GM06990 (cell line): ENCODE measurements around the gene SZT2.

Source experiments
- DNase-seq: peaks from one replicate; pipeline ENCODE4 v3.0.0-alpha.2; 2011; ENCODE audit not compliant: insufficient read length; ENCODE audit errors: extremely low read depth
- H3K27me3 ChIP-seq: replicated peaks from 2 replicates; pipeline ENCODE4 v1.6.0; 2011; ENCODE audit warnings: low read length; ENCODE audit not compliant: control insufficient read depth, insufficient read depth
- H3K36me3 ChIP-seq: 2 replicates; pipeline ENCODE4 v1.5.1; 2011; ENCODE audit warnings: low read length; ENCODE audit not compliant: control insufficient read depth, insufficient read depth
- H3K4me3 ChIP-seq: replicated peaks from 2 replicates; pipeline ENCODE4 v1.5.1; 2011; ENCODE audit warnings: low read depth, mild to moderate bottlenecking, control low read depth, low read length
- CTCF ChIP-seq: IDR thresholded peaks from 2 replicates; pipeline ENCODE4 v1.5.1; 2011; ENCODE audit warnings: low read length, control low read depth, mild to moderate bottlenecking, inconsistent platforms; ENCODE audit not compliant: insufficient read depth, poor library complexity, severe bottlenecking

Gene SZT2

GRCh38 chr1:43358746-43359693, 30.7 kb upstream of the SZT2 start, which contains the start of gene CDC20:
CDC20 (plus strand) TSS chr1:43358981; CDS start chr1:43359216, 235 bp downstream.
- TF ChIP-seq CTCF = no peak
- peaks cover 31% of the 10 kb centered on the region for H3K36me3 ChIP-seq
- H3K27me3 ChIP-seq = no peaks in the 10 kb centered on the region
- DNase-seq = peak; percentile 95
- H3K4me3 ChIP-seq = peak within 1 kb of the TSS; percentile 87

GRCh38 chr1:43359696-43360095, 30.0 kb upstream of the SZT2 start:
- Histone ChIP-seq H3K36me3 (peaks cover 37% of the 10 kb centered on the region), H3K27me3 (no peaks in the 10 kb centered on the region), H3K4me3 (peak overlapping the region; percentile 87)
- no peak for DNase-seq
- no peak for TF ChIP-seq CTCF

GRCh38 chr1:43360616-43361015, 29.1 kb upstream of the SZT2 start:
- no peak for DNase-seq
- peaks cover 42% of the 10 kb centered on the region for H3K36me3 ChIP-seq
- H3K4me3 ChIP-seq = peak overlapping the region; percentile 87
- TF ChIP-seq CTCF = no peak
- no peaks in the 10 kb centered on the region for H3K27me3 ChIP-seq

GRCh38 chr1:43363283-43363934, 26.3 kb upstream of the SZT2 start:
- Histone ChIP-seq H3K4me3 (no peak overlapping the region), H3K36me3 (peaks cover 42% of the 10 kb centered on the region), H3K27me3 (no peaks in the 10 kb centered on the region)
- no peak for DNase-seq
- no peak for TF ChIP-seq CTCF

GRCh38 chr1:43363935-43364525, 25.7 kb upstream of the SZT2 start:
- Histone ChIP-seq H3K4me3 (no peak overlapping the region), H3K27me3 (no peaks in the 10 kb centered on the region), H3K36me3 (peaks cover 42% of the 10 kb centered on the region)
- DNase-seq = no peak
- no peak for TF ChIP-seq CTCF
